GM12878 (cell line): ENCODE measurements around the gene NLGN1.

Experiments used
- CHD1 ChIP-seq: IDR thresholded peaks from 2 replicates; pipeline ENCODE4 v1.6.1; 2012; ENCODE audit warnings: low read depth, low read length, improper control_type of control experiment
- DPF2 ChIP-seq: fragments of 450-650 bp; IDR thresholded peaks from 2 replicates; pipeline ENCODE4 v1.6.1; 2017; ENCODE audit warnings: mild to moderate bottlenecking
- EGR1 ChIP-seq, 2 experiments: IDR thresholded peaks; 1 replicate in 1 of 2; 2 replicates in 1 of 2; pipeline ENCODE4 v1.6.1; 2011 to 2012; ENCODE audit warnings: low read depth in 2 of 2, low read length in 2 of 2, borderline replicate concordance in 1 of 2, mild to moderate bottlenecking in 1 of 2, moderate library complexity in 1 of 2
- NFIC ChIP-seq: IDR thresholded peaks from 2 replicates; pipeline ENCODE4 v1.6.1; 2012; ENCODE audit warnings: low read depth, mild to moderate bottlenecking, inconsistent platforms, low read length, moderate library complexity
- NFYA ChIP-seq: IDR thresholded peaks from 2 replicates; pipeline ENCODE4 v1.6.1; 2011; ENCODE audit warnings: low read depth, mild to moderate bottlenecking, low read length, improper control_type of control experiment, borderline replicate concordance
- POLR2A ChIP-seq: IDR thresholded peaks from 2 replicates; pipeline ENCODE4 v1.6.1; 2011; ENCODE audit warnings: low read depth, mild to moderate bottlenecking, low read length
- POLR2AphosphoS2 ChIP-seq: IDR thresholded peaks from 2 replicates; pipeline ENCODE4 v1.6.1; 2011; ENCODE audit warnings: low read depth, mild to moderate bottlenecking, low read length, improper control_type of control experiment, moderate library complexity
- SMAD5 ChIP-seq: IDR thresholded peaks from 2 replicates; pipeline ENCODE4 v1.6.1; 2016; ENCODE audit warnings: antibody characterized with exemption, low read depth
- SP1 ChIP-seq: IDR thresholded peaks from one replicate; pipeline ENCODE4 v1.6.1; 2011; ENCODE audit warnings: low read depth, low read length
- TF ChIP-seq, protein P1 (sequence below): IDR thresholded peaks from 2 replicates; pipeline ENCODE4 v1.6.1; 2012; ENCODE audit warnings: low read depth, low read length, improper control_type of control experiment
- TF ChIP-seq, protein P2 (sequence below), 3 experiments: IDR thresholded peaks in 2 of 3; conservative IDR thresholded peaks in 1 of 3; 2 replicates each; pipeline ENCODE4 v1.5.1; 2011; ENCODE audit warnings: low read depth in 3 of 3, low read length in 3 of 3, mild to moderate bottlenecking in 3 of 3, control low read depth in 2 of 3, moderate library complexity in 2 of 3, inconsistent platforms in 1 of 3, mixed read lengths in 1 of 3; ENCODE audit not compliant: control insufficient read depth in 2 of 3, insufficient read depth in 1 of 3; ENCODE audit errors: extremely low read depth in 1 of 3
- TF ChIP-seq, protein P3 (sequence below): fragments of 450-650 bp; IDR thresholded peaks from 2 replicates; pipeline ENCODE4 v1.6.1; 2016; ENCODE audit warnings: mild to moderate bottlenecking, moderate library complexity, borderline replicate concordance
- TF ChIP-seq, protein P4 (sequence below): fragments of 450-650 bp; IDR thresholded peaks from 2 replicates; pipeline ENCODE4 v1.6.1; 2017; ENCODE audit warnings: mild to moderate bottlenecking, low read depth, inconsistent platforms; ENCODE audit not compliant: poor library complexity, severe bottlenecking
- TF ChIP-seq, protein P5 (sequence below): IDR thresholded peaks from 2 replicates; pipeline ENCODE4 v1.6.1; 2011; ENCODE audit warnings: mild to moderate bottlenecking, low read depth, low read length, moderate library complexity; ENCODE audit not compliant: insufficient replicate concordance

DNA sequence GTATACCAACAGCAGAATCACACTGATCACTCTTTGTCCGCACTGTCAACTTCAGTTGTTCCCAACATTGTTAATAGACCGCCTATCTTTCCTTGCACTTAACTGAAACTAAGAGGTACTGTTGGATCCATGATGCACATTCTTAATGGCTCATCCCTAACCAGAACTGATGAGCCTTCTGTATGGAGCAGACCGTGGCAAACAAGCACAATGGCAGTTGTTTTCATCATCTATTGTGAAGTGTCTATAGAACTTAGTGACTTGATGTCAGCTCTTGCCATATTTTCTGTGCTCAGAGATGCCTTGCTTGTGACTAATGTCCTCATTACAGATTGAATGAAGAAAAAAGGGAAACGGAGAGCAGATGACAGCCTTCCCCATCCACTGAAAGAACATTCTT is 347.4 kb downstream of the NLGN1 start:
- no peak for TF ChIP-seq POLR2A
- no peak for TF ChIP-seq DPF2
- no peak for TF ChIP-seq CHD1
- TF ChIP-seq, protein P1, sequence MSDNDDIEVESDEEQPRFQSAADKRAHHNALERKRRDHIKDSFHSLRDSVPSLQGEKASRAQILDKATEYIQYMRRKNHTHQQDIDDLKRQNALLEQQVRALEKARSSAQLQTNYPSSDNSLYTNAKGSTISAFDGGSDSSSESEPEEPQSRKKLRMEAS, result no peak
- no peak for TF ChIP-seq POLR2AphosphoS2
- TF ChIP-seq, protein P2, sequence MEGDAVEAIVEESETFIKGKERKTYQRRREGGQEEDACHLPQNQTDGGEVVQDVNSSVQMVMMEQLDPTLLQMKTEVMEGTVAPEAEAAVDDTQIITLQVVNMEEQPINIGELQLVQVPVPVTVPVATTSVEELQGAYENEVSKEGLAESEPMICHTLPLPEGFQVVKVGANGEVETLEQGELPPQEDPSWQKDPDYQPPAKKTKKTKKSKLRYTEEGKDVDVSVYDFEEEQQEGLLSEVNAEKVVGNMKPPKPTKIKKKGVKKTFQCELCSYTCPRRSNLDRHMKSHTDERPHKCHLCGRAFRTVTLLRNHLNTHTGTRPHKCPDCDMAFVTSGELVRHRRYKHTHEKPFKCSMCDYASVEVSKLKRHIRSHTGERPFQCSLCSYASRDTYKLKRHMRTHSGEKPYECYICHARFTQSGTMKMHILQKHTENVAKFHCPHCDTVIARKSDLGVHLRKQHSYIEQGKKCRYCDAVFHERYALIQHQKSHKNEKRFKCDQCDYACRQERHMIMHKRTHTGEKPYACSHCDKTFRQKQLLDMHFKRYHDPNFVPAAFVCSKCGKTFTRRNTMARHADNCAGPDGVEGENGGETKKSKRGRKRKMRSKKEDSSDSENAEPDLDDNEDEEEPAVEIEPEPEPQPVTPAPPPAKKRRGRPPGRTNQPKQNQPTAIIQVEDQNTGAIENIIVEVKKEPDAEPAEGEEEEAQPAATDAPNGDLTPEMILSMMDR (IDR thresholded peaks at IDR 0.05 in 2 of 3, conservative IDR thresholded peaks at IDR 0.05 in 1 of 3; ENCODE audit: control insufficient read depth in 2 of 3, extremely low read depth in 1 of 3, insufficient read depth in 1 of 3, low read depth in 3 of 3, low read length in 3 of 3), result no peak
- TF ChIP-seq, protein P3, sequence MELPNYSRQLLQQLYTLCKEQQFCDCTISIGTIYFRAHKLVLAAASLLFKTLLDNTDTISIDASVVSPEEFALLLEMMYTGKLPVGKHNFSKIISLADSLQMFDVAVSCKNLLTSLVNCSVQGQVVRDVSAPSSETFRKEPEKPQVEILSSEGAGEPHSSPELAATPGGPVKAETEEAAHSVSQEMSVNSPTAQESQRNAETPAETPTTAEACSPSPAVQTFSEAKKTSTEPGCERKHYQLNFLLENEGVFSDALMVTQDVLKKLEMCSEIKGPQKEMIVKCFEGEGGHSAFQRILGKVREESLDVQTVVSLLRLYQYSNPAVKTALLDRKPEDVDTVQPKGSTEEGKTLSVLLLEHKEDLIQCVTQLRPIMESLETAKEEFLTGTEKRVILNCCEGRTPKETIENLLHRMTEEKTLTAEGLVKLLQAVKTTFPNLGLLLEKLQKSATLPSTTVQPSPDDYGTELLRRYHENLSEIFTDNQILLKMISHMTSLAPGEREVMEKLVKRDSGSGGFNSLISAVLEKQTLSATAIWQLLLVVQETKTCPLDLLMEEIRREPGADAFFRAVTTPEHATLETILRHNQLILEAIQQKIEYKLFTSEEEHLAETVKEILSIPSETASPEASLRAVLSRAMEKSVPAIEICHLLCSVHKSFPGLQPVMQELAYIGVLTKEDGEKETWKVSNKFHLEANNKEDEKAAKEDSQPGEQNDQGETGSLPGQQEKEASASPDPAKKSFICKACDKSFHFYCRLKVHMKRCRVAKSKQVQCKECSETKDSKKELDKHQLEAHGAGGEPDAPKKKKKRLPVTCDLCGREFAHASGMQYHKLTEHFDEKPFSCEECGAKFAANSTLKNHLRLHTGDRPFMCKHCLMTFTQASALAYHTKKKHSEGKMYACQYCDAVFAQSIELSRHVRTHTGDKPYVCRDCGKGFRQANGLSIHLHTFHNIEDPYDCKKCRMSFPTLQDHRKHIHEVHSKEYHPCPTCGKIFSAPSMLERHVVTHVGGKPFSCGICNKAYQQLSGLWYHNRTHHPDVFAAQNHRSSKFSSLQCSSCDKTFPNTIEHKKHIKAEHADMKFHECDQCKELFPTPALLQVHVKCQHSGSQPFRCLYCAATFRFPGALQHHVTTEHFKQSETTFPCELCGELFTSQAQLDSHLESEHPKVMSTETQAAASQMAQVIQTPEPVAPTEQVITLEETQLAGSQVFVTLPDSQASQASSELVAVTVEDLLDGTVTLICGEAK, result no peak
- no peak for TF ChIP-seq NFYA
- TF ChIP-seq SP1, result no peak
- TF ChIP-seq SMAD5, result no peak
- TF ChIP-seq, protein P4, sequence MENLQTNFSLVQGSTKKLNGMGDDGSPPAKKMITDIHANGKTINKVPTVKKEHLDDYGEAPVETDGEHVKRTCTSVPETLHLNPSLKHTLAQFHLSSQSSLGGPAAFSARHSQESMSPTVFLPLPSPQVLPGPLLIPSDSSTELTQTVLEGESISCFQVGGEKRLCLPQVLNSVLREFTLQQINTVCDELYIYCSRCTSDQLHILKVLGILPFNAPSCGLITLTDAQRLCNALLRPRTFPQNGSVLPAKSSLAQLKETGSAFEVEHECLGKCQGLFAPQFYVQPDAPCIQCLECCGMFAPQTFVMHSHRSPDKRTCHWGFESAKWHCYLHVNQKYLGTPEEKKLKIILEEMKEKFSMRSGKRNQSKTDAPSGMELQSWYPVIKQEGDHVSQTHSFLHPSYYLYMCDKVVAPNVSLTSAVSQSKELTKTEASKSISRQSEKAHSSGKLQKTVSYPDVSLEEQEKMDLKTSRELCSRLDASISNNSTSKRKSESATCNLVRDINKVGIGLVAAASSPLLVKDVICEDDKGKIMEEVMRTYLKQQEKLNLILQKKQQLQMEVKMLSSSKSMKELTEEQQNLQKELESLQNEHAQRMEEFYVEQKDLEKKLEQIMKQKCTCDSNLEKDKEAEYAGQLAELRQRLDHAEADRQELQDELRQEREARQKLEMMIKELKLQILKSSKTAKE, result no peak
- no peak for TF ChIP-seq EGR1 (IDR thresholded peaks at IDR 0.05; ENCODE audit: borderline replicate concordance in 1 of 2, low read depth in 2 of 2, low read length in 2 of 2)
- TF ChIP-seq, protein P5, sequence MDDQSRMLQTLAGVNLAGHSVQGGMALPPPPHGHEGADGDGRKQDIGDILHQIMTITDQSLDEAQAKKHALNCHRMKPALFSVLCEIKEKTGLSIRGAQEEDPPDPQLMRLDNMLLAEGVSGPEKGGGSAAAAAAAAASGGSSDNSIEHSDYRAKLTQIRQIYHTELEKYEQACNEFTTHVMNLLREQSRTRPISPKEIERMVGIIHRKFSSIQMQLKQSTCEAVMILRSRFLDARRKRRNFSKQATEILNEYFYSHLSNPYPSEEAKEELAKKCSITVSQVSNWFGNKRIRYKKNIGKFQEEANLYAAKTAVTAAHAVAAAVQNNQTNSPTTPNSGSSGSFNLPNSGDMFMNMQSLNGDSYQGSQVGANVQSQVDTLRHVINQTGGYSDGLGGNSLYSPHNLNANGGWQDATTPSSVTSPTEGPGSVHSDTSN, result no peak
- TF ChIP-seq NFIC, result no peak
